ENCODE results near the gene MAN1A2.

Gene MAN1A2

GRCh38 chr1:117527074-117527473, 159.8 kb downstream of the MAN1A2 start:
- Histone ChIP-seq H3K9me2 (replicated peaks; ENCODE audit: control insufficient read depth, low read length) (no peaks in the 10 kb centered on the region), H3K4me2 (ENCODE audit: low read length) (no peak overlapping the region), H3K36me3 (ENCODE audit: control insufficient read depth, low read length) (no peaks in the 10 kb centered on the region), H4K20me1 (ENCODE audit: control insufficient read depth, insufficient read depth, low read depth, low read length) (no peaks in the 10 kb centered on the region), H3K4me3 (ENCODE audit: low read length) (no peak overlapping the region), H3K27ac (ENCODE audit: low read depth, low read length) (no peak overlapping the region), H3F3A (ENCODE audit: control insufficient read depth, insufficient read depth) (no peaks in the 10 kb centered on the region), H3K27me3 (ENCODE audit: control insufficient read depth, low read length) (no peaks in the 10 kb centered on the region), H3K4me1 (ENCODE audit: control insufficient read depth, low read length) (no peaks in the 10 kb centered on the region), H3K9me3 (ENCODE audit: control insufficient read depth, insufficient read depth, low read length) (no peaks in the 10 kb centered on the region), H3K79me2 (ENCODE audit: control insufficient read depth, low read length) (no peaks in the 10 kb centered on the region)
- TF ChIP-seq EZH2phosphoT487 (IDR thresholded peaks at IDR 0.05; ENCODE audit: borderline replicate concordance, low read length) (no peak), CTCF (IDR thresholded peaks at IDR 0.05; ENCODE audit: low read depth, low read length, poor library complexity, severe bottlenecking) (no peak)

- Histone ChIP-seq H3F3A (ENCODE audit: control insufficient read depth, insufficient read depth) (no peaks in the 10 kb centered on the region), H3K4me2 (ENCODE audit: low read length) (no peak overlapping the region), H3K36me3 (ENCODE audit: control insufficient read depth, low read length) (no peaks in the 10 kb centered on the region), H4K20me1 (ENCODE audit: control insufficient read depth, insufficient read depth, low read depth, low read length) (no peaks in the 10 kb centered on the region), H3K9me3 (ENCODE audit: control insufficient read depth, insufficient read depth, low read length) (no peaks in the 10 kb centered on the region), H3K4me3 (ENCODE audit: low read length) (no peak overlapping the region), H3K4me1 (ENCODE audit: control insufficient read depth, low read length) (no peaks in the 10 kb centered on the region), H3K79me2 (ENCODE audit: control insufficient read depth, low read length) (no peaks in the 10 kb centered on the region), H3K27ac (ENCODE audit: low read depth, low read length) (no peak overlapping the region), H3K27me3 (ENCODE audit: control insufficient read depth, low read length) (no peaks in the 10 kb centered on the region), H3K9me2 (replicated peaks; ENCODE audit: control insufficient read depth, low read length) (no peaks in the 10 kb centered on the region)
- TF ChIP-seq EZH2phosphoT487 (IDR thresholded peaks at IDR 0.05; ENCODE audit: borderline replicate concordance, low read length) (no peak), CTCF (IDR thresholded peaks at IDR 0.05; ENCODE audit: low read depth, low read length, poor library complexity, severe bottlenecking) (no peak)
Measured at GRCh38 chr1:117527566-117528102, 160.4 kb downstream of the MAN1A2 start.

GRCh38 chr1:117529683-117530082, 162.4 kb downstream of the MAN1A2 start:
- Histone ChIP-seq H3K27me3 (ENCODE audit: control insufficient read depth, low read length) (no peaks in the 10 kb centered on the region), H3K36me3 (ENCODE audit: control insufficient read depth, low read length) (no peaks in the 10 kb centered on the region), H3K4me1 (ENCODE audit: control insufficient read depth, low read length) (no peaks in the 10 kb centered on the region), H3K4me3 (ENCODE audit: low read length) (no peak overlapping the region), H3F3A (ENCODE audit: control insufficient read depth, insufficient read depth) (no peaks in the 10 kb centered on the region), H3K9me3 (ENCODE audit: control insufficient read depth, insufficient read depth, low read length) (no peaks in the 10 kb centered on the region), H3K79me2 (ENCODE audit: control insufficient read depth, low read length) (no peaks in the 10 kb centered on the region), H3K27ac (ENCODE audit: low read depth, low read length) (no peak overlapping the region), H4K20me1 (ENCODE audit: control insufficient read depth, insufficient read depth, low read depth, low read length) (no peaks in the 10 kb centered on the region), H3K9me2 (replicated peaks; ENCODE audit: control insufficient read depth, low read length) (no peaks in the 10 kb centered on the region), H3K4me2 (ENCODE audit: low read length) (no peak overlapping the region)
- TF ChIP-seq EZH2phosphoT487 (IDR thresholded peaks at IDR 0.05; ENCODE audit: borderline replicate concordance, low read length) (no peak), CTCF (IDR thresholded peaks at IDR 0.05; ENCODE audit: low read depth, low read length, poor library complexity, severe bottlenecking) (no peak)
